NCI-H345 treated with DMSO at 0.1 percent for 48 hours (cell line): ENCODE data around the gene BBS4.
"Not testable (repeated sequence)": the region's sequence is repeated elsewhere in the genome, so short reads cannot be mapped to it uniquely, and the experiment has no call there.

ENCODE experiments used
- DNase-seq: peaks from one replicate; lab custom pipeline; 2025; ENCODE audit not compliant: unreplicated experiment; lab: John Stamatoyannopoulos, UW

Gene BBS4

GRCh38 chr15:72698938-72699337, 12.9 kb downstream of the BBS4 start:
- no peak for DNase-seq

GRCh38 chr15:72700076-72700475, 14.1 kb downstream of the BBS4 start:
- DNase-seq = no peak

GRCh38 chr15:72706266-72706665, 20.3 kb downstream of the BBS4 start:
- DNase-seq = no peak

GRCh38 chr15:72708551-72709303, 22.7 kb downstream of the BBS4 start:
- not testable (repeated sequence) for DNase-seq

- no peak for DNase-seq
These were observed 36.2 kb downstream of the BBS4 start for GRCh38 chr15:72722071-72722696.

- no peak for DNase-seq
These were observed 38.0 kb downstream of the BBS4 start for GRCh38 chr15:72724028-72724427.

GRCh38 chr15:72725446-72725845, 39.4 kb downstream of the BBS4 start:
- DNase-seq = no peak

- not testable (repeated sequence) for DNase-seq
These were observed 39.8 kb downstream of the BBS4 start for GRCh38 chr15:72725851-72726250.

- no peak for DNase-seq
These were observed 41.1 kb downstream of the BBS4 start for GRCh38 chr15:72727154-72727553.

- not testable (repeated sequence) for DNase-seq
These were observed 42.2 kb downstream of the BBS4 start for GRCh38 chr15:72728249-72728648.

GRCh38 chr15:72728821-72729220, 42.8 kb downstream of the BBS4 start:
- DNase-seq = no peak

- DNase-seq = no peak
These were observed 46.1 kb downstream of the BBS4 start for GRCh38 chr15:72732086-72732485.

GRCh38 chr15:72732516-72732915, 46.5 kb downstream of the BBS4 start:
- no peak for DNase-seq

GRCh38 chr15:72733941-72734738, 48.1 kb downstream of the BBS4 start:
- DNase-seq = no peak

GRCh38 chr15:72735111-72735510, 49.1 kb downstream of the BBS4 start:
- DNase-seq = no peak

GRCh38 chr15:72737061-72737460, 51.1 kb downstream of the BBS4 start:
- DNase-seq = no peak

GRCh38 chr15:72737723-72738122, 51.7 kb downstream of the BBS4 start:
- DNase-seq = no peak

- DNase-seq = no peak
These were observed 54.2 kb downstream of the BBS4 start for GRCh38 chr15:72740219-72740618.

- DNase-seq = no peak
These were observed 63.7 kb downstream of the BBS4 start for GRCh38 chr15:72749700-72750099.

- no peak for DNase-seq
These were observed 65.9 kb downstream of the BBS4 start for GRCh38 chr15:72751751-72752455.

GRCh38 chr15:72754096-72754495, 68.1 kb downstream of the BBS4 start:
- no peak for DNase-seq
